EH (cell line): Measurements from ENCODE around the gene ADM.

Experiments
- DNase-seq: peaks from one replicate; pipeline ENCODE4 v3.0.0-alpha.2; 2015; ENCODE audit warnings: low read depth

The ADM gene

DNA sequence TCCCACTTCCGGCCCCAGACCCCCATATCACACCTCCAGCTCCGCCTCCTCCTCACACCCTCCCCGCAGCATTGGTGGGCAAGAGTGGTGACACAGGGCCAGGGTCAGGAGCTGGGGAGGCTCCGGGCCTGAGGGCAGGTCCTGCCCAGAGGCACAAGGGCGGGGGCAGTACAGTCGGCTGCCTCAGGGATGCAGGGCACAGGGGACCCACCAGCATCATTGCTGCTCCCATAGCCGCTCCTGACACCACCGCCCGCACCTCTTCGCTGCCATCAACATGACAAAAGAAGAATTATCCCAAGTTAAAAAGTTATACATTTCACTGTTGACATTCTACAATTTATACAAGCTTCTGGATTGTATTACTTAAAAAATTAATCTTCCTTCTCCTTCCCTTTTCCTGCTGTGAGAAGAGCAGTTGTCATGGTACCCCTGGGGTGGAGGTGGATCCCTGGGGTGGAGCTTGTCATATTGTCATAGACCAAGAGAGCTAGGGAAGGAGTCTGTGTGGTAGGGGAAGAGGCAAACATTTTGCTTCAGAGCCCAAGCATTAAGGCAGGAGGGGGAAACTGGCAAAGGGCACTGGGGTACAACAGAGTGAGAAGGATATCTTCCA is 15.0 kb upstream of the ADM start:
- no peak for DNase-seq

DNA sequence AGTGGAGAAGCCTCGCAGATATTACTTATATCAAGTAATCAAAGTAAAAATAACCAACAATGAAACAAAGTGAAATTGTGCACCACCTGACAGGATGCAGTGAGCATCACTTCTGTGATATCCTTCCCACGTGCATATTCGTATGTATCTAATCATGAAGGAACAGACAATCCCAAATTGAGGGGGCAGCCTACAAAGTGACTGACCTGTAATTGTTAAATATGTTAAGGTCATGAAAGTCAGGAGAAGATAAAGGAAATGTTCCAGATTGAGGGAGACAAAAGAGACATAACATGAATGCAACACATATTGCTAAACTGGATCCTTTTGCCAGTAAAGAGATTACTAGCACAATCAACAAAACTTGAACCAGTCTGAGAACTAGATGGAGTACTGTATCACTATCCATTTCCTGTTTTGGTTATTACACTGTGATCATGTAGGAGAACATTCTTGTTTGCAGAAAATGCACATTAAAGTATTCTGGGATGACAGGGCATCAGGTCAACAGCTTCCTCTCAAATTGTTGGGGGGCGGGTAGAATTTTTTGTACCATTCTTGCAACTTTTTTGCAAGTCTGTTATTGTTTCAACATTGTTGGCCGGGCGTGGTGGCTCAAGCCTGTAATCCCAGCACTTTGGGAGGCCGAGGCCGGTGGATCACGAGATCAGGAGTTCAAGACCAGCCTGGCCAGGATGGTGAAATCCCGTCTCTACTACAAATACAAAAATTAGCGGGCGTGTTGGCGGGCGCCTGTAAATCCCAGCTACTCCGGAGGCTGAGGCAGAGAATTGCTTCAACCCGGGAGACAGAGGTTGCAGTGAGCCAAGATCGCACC is 12.9 kb upstream of the ADM start:
- DNase-seq = peak; percentile 49

DNA sequence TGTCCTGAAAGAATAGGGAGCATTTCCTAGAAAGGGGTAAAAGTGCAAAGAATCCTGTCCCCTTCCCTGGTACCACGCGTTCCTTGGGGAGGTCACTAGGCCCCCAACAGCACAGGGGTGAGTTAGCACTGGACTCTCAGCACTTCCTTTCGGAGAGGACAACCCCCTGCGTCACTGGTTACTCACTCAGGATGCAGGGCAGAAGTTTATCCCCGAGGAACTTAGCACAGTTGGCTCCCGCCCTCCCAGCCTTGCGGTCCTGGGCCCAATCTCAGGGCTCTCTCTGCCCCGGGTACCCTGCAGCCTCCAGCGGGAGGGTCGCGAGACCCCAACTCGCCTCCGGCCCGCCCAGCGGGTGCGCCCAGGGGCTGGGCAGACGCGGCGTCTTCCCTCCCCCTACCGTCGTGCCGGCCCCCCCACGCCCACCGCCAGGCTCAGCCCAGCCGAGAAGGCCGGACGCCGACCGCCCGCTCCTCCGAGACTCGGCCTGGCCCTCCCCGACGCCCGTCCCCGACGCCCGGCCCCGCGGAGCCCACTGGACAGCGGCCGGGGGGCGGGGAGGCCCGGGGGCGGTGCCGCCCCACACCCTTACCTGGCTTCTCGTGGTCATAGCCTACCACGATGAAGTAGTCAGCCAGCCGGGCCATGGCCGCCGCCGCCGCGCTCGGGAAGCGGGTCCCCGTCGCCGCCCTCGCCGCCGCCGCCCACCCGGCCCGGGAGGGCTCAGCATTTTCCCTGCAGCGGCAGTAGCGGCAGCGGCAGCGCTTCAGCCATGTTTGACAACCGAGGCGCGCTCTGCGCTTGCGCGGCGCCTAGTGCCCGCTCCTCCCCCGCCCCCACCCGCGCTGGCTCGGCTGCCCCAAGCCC is 11.2 kb upstream of the ADM start, which contains the start of gene SBF2:
TSS of gene SBF2 (minus strand) at position 797 of the 867 bp plus-strand sequence. CDS start at position 647, 150 bp downstream.
- peak; percentile 92 for DNase-seq

DNA sequence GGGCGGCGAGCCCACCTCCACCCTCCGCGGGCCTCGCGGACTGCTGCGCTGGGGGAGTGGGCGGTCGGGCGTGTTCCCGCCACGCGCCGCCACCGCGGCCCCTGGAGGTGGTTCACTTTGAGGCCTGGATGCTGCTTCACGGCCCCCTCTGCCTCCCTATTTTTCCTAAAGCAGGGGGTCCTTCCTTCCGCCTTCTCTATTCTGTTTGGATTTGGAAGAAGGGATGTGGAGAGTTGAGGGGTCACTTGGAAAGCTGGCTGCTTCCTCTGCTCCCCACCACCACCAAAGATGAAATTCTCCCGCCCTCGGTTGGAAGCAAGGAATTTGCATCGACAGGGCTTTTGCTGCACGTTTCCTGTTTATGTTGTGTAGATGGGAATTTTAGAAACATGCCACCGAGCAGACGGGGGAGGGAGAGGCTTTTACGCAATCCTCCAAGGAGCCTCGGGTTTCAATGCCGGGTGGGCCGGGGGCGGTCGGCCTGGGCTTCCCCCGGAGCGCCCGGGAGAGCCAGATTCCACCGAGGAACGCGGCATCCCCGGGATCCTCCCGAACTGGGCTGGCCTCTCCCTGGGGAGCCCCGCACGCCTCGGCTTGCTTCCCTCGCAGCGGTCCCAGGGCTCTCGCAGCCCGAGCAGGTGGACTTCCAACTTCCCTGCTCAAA is 10.5 kb upstream of the ADM start:
- peak; percentile 81 for DNase-seq

DNA sequence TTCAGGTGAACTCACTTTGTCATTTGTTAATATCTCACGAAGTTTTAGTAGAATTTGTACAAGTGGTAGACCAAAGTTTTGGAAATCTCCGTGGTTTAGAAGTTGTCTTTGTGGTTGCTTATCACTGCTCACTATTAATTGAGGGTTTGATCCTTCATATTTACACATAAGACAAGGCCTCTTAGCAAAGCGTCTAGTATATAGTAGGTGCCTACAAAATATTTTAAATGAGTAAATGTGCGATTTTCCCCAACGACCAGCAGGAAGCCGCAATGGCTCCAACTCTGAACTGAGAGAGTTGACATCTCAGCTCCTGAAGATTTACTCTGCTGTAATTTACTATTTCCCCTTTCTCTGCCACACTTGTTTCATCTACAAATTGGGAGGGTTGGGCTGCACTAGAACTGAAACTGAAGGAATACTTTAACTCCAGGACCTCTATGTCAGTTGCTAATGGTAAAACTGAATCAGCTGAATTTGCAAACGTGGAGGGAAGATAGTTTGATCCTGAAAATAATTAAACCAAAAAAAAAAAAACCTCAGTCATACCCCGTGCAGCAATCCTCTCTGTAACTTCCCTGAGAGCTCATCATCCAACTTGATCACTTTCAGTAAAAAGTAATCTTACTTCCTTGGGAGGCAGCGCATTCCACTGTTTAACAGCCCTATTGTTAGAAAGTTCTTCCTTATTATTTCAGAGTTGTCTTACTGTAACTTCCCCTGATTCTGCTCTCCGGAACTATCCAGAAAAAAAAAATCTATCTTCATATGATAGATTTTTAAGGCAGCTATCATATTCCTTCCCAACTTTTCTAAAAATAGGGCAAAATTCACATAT is 9.6 kb upstream of the ADM start:
- DNase-seq = no peak

DNA sequence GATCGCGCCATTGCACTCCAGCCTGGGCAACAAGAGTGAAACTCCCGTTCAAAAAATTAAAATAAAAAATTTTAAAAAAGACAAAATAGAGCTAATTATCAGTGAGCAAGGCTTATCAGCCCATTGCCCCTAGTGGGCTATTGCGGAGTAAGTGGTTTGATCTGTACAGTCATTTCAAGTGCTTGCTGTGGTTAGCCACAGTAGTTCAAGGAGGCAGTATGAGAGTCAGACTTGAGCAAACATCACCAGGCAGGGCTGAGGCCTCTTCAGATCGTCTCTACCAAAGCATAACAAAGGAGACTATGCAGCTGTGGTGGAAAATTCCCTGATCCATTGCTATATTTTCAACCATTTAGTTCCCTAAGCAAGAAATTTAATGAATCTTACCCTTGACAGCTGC is 6.5 kb upstream of the ADM start:
- peak; percentile 89 for DNase-seq

DNA sequence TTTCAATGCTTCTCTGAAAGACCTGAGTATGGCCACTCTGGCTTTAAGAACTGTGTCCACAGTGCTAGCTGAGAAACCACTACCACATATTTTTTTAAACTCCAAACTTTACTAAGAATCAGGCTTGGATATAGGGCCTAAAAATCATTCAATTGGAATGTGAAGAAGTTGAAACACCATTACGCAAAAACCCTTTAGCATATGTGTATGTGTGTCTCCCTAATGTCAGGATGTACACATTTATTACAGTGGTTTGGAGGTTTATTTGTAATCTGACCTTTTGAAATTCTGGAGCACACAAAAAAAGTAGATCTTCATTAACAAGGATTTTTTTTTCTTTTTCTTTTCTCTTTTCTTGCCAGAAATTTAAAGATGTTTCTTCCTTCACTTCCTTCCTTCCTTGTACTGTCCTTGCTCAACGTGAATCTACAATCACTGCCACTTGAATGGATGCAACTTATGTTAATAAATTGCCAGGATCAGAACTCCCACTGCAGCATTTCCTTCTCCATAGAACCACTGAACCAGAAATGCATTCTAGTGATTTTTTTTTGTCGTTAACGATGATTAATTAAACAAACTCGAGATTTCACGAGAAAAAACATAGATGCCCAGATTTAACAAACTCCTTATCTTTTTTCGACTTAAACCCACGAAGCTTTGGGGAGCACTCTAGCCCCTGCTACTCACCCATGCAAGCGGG is 3.1 kb upstream of the ADM start:
- peak; percentile 90 for DNase-seq

DNA sequence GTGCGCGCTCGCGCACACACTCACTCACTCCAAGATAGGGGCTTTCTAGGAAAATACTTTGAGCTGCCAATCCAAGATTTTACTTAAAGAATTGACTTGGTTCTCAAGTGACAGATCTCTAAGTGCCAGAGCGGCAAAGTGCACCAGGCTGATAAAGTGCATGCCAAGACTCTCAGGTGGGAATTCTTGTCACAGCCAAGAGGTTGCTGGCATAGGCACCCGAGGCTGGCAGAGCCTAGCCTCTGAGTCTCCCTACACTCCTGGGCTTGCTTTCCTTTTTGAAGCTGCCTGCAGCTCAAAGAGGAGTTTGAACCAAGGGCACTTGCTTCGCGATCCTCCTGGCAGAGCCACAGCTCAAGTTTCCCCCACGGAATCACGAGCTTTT is 2.5 kb upstream of the ADM start:
- no peak for DNase-seq

DNA sequence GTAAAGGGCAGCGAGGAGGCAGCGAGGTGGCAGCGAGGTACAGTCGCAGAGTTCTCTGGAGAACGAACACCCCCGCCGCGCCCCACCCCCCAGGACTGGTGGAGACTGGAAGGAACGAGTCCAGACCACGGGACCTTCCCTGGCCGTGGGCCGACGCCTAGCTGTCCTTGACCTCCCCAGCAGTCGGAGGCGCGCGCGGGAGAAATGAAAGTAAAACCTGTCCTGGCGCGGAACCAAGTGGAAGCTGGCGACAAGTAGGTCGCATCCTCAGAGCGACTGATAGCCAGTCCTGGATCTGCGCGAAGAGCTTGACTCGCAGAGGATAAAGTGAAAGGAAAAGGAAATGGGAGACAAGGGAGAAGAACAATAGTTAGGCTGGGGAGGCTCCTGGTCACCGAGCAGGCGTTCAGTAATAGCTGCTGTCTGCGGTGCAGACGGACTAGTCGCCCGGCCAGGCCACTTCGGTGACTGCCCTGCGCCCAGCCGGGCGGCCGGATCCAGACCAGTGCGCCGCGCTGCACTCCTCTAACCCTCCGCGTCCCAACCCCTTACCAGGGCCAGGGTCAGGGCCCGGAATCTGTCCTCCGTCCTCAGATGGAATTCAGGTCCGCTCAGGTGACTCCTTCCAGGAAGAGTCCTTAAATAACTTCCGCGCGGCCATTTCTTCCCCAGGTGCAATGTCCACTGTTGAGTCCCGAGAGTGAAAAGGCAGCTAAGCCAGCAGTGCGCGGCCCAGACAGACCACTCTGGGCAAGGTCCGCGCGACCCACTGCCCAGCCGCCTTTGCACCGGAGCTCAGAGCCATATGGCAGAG is 1.9 kb upstream of the ADM start:
- DNase-seq = peak; percentile 75

DNA sequence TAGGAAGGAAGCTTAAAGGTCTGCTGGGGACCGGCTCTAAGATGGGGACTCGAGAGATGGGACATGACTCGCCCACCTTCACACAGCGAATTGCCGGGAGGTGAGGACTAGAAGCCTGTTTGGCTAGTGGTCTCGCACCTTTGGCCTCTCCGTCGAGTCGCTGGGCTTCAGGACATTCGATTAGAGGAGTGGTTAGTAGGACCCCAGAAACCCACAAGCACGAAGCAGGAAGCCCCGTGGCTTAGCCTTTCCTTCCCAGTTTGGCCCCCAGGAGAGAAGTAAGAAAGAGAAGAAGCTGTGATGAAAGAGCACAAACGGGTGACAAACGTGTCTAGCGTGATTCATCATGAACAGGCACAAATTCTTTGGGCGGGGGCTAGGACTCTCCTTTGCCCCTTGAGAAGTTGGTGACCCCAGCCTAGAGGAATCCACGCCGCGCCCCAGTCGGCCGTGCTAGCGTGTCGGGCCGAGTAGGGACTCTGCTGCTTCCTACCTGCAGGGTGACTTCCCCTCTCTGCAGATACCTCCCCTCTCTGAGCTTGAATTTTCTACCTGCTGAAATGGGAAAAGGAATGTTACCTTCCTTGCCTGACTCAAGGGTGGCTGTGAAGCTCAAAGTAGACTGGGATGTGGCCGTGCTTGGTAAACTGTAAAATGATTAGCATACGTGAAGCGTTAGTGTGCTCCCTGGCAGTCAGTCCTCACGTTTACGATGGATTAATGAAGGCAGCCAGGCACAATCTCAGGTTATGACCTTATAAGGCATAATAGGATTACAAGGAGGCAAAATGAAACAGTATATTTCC is 1.1 kb upstream of the ADM start:
- DNase-seq = peak; percentile 87

DNA sequence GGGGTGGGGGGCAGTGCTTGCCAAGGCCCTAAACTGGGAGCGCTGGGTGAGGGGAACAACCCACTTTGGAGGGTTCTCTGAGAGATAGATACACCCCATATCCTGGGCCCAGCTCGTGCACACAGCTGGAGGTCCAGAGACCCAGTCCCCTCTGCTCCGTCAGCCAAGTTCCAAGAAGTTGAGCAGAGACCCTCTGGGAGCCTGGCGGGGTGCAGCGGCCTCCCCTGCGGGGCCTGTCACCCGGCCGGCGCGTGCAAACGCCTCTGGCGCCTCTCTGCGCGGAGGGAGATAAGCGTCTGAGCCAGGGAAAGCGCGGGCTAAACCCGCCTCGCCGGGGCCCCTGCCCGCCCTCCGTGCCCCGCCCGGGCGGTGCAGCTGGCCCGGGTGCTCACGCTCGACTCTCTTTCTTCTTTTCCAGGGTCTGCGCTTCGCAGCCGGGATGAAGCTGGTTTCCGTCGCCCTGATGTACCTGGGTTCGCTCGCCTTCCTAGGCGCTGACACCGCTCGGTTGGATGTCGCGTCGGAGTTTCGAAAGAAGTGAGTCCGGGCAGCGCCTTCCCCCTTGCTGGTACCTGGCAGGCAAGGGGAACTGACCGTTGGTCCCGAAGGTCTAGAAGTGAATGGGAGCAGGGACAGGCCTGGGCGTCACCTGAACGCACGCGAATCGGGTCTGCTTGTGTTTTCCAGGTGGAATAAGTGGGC is 540 bp downstream of the ADM start:
- DNase-seq = peak; percentile 35

DNA sequence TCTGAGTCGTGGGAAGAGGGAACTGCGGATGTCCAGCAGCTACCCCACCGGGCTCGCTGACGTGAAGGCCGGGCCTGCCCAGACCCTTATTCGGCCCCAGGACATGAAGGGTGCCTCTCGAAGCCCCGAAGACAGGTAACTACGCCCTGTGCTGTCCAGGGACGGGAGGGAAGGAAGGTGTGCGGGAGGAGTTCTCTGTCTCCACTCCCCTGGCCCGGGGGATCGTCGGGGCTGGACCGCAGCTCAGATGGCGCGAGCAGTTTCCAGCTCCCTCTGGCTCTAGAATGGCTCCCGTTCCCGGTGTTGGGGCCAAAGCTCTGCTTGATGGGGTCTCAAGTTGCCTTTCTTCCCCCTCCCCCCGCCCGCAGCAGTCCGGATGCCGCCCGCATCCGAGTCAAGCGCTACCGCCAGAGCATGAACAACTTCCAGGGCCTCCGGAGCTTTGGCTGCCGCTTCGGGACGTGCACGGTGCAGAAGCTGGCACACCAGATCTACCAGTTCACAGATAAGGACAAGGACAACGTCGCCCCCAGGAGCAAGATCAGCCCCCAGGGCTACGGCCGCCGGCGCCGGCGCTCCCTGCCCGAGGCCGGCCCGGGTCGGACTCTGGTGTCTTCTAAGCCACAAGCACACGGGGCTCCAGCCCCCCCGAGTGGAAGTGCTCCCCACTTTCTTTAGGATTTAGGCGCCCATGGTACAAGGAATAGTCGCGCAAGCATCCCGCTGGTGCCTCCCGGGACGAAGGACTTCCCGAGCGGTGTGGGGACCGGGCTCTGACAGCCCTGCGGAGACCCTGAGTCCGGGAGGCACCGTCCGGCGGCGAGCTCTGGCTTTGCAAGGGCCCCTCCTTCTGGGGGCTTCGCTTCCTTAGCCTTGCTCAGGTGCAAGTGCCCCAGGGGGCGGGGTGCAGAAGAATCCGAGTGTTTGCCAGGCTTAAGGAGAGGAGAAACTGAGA is 1.4 kb downstream of the ADM start:
- peak; percentile 47 for DNase-seq

DNA sequence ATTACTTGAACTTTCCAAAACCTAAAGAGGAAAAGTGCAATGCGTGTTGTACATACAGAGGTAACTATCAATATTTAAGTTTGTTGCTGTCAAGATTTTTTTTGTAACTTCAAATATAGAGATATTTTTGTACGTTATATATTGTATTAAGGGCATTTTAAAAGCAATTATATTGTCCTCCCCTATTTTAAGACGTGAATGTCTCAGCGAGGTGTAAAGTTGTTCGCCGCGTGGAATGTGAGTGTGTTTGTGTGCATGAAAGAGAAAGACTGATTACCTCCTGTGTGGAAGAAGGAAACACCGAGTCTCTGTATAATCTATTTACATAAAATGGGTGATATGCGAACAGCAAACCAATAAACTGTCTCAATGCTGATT is 2.1 kb downstream of the ADM start:
- DNase-seq = no peak

DNA sequence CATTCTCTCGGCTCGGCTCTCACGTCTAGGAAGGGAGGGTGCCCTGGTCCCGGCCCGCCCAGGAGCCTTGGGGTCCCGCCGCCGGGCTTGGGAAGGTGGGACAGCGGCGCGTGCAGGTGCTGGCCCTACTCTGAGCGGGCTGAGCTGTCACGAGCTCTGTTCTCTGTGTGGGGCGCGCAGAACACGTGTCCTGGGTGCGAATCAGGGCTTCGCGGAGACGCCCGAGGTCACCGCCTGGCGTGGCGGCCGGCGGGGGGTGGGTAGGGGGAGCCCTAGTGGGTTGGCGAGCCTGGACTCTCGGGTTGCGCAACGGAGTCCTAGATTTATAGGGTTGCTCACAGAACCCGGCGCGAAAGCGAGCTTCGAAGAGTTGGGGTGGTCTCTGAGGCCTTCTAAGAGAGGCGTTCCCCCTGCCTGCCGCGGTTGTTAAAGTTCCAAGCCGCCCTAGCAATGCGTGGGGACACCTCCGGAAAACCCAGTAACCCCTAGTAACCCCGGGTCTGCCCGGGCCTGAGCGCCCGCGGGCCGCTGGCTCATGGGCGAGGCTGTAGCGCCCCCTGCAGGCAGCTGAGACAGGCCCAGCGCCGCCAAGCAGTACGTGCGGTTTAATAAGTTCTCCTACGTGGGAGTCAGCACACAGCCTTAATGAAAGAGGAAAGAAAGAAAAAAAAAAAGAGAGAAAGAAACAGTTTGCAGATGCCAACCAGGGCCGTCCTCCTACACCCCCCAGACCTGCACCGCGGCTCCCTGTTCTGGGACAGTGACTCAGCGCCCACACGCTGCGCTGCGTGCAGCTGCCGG is 2.7 kb downstream of the ADM start:
- DNase-seq = peak; percentile 96

DNA sequence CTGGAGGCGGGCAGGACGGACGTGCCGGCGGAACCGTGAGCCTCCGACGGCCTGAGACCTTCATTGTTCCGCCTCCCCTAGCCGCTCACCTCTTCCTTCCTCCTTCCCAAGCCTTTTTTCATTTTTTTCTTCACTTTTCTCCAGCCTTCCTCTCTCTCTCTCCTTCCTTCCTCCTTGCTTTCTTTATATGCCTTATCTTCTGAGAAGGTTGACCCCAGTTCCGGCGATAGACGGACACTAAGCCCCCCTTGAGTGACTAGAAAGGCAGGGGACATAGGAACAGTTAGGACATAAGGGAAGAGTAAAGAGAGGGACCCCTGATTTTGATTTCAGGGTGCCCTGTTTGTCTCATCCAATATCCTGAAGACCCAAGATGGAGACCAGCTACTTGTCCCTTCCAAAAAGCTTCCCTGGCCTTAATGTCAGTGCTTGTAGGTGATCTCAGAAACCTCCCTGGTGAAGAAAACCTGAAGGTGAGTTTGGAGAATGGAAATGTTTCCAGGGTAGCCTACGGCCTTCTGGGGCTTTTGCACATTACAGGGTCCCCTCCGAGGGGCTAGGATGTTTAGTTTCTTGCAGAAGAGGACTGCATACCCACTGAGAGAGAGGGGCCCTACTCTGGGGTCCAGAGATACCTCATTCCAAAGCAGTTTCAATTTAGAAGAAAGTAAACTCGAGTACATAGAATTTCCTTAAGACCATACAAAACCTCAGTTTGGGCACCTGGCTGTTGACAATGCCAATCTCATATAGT is 3.5 kb downstream of the ADM start:
- no peak for DNase-seq
